Prostate gland (tissue), 2 donors: ENCODE results near the gene CRKL. TPM values are rescaled to one million over a fixed set of nuclear protein-coding genes. Genes with fewer than 3 reads are reported as not detected.

Experiments used
- DNase-seq: peaks from one replicate; pipeline ENCODE4 v3.0.0-alpha.2; 2019; ENCODE audit warnings: low spot score
- H3K27ac ChIP-seq, 2 donors: fragments of 200-600 bp; sonication (generic); 2 replicates each; pipeline ENCODE4 v1.5.1; 2017 to 2019
- H3K27me3 ChIP-seq: fragments of 200-600 bp; sonication (generic); replicated peaks from 2 replicates; pipeline ENCODE4 v1.5.1; 2019; ENCODE audit not compliant: insufficient read depth
- H3K36me3 ChIP-seq, 2 donors: fragments of 200-600 bp; sonication (generic); 1 replicate in 1 of 2; 2 replicates in 1 of 2; pipeline versions ENCODE4 v1.5.1 to v1.8.1; 2017 to 2019
- H3K4me1 ChIP-seq: fragments of 200-600 bp; sonication (generic); replicated peaks from 2 replicates; pipeline ENCODE4 v1.5.1; 2019
- H3K4me3 ChIP-seq, 2 donors: fragments of 200-600 bp; sonication (generic); 2 replicates each; pipeline ENCODE4 v1.5.1; 2017 to 2019
- H3K9me3 ChIP-seq: fragments of 200-600 bp; sonication (generic); 2 replicates; pipeline ENCODE4 v1.5.1; 2017
- CTCF ChIP-seq, 4 experiments: fragments of 200-600 bp in 2 of 4; fragments of 450-650 bp in 2 of 4; sonication (generic) in 2 of 4; IDR thresholded peaks; 1 replicate in 3 of 4; 2 replicates in 1 of 4; pipeline ENCODE4 v1.5.1; 2016 to 2019; ENCODE audit warnings: antibody characterized with exemption in 4 of 4, mild to moderate bottlenecking in 2 of 4, moderate library complexity in 2 of 4
- POLR2A ChIP-seq: fragments of 450-650 bp; IDR thresholded peaks from one replicate; pipeline ENCODE4 v1.6.1; 2016; ENCODE audit warnings: antibody characterized with exemption, mild to moderate bottlenecking
- POLR2AphosphoS5 ChIP-seq: sonication (generic); formaldehyde crosslinking; IDR thresholded peaks from one replicate; pipeline ENCODE4 v1.6.1; 2017; ENCODE audit warnings: antibody characterized with exemption
- WGBS: methylation state at CpG from one replicate; pipeline ENCODE4 v1.1.5; 2018; 5-methylcytosine and 5-hydroxymethylcytosine counted together
- intact Hi-C: fragments of 100-400 bp; cut with DNase I; formaldehyde crosslinking; loops from one replicate; pipeline ENCODE4 v1.14.2; 2022
- total RNA-seq, 2 donors: library from RNA; depleted of rRNA; stranded (reverse); fragments of >200 nt; gene quantifications; one replicate each; pipeline ENCODE4 v1.1.0, GENCODE V29; 2016

The CRKL gene
- total RNA-seq, 2 donors from 2014 or later, result 41.6 to 72.0 TPM

- Histone ChIP-seq H3K9me3 (no peaks in the 10 kb centered on the region), H3K27me3 (no peaks in the 10 kb centered on the region), H3K4me1 (peaks cover 8% of the 10 kb centered on the region), H3K36me3 (no peaks in the 10 kb centered on the region), H3K27ac (peak overlapping the region; percentile 16 to 32), H3K4me3 (peak overlapping the region; percentile 90 to 93)
- TF ChIP-seq POLR2AphosphoS5 (no peak), CTCF (IDR thresholded peaks at IDR 0.05) (no peak), POLR2A (no peak)
- WGBS, result 37% methylated on average over 3 of the region's 3 CpGs
- intact Hi-C loops, result no loop called here
- DNase-seq, result no peak
Observed at GRCh38 chr22:20920881-20921203, 3.6 kb downstream of the CRKL start.

- no peaks in the 10 kb centered on the region for H3K27me3 ChIP-seq
- H3K4me1 ChIP-seq, result peaks cover 8% of the 10 kb centered on the region
- H3K4me3 ChIP-seq, result no peak overlapping the region
- no peaks in the 10 kb centered on the region for H3K9me3 ChIP-seq
- no peaks in the 10 kb centered on the region for H3K36me3 ChIP-seq
- TF ChIP-seq POLR2AphosphoS5, result no peak
- no peak for TF ChIP-seq CTCF (IDR thresholded peaks at IDR 0.05)
- no peak for TF ChIP-seq POLR2A
- DNase-seq, result no peak
- WGBS, result 87% methylated on average over 3 of the region's 3 CpGs
- intact Hi-C loops, result no loop called here
- no peak overlapping the region for H3K27ac ChIP-seq
Observed at GRCh38 chr22:20922141-20922751, 5.0 kb downstream of the CRKL start.

GRCh38 chr22:20926243-20926642 is 9.0 kb downstream of the CRKL start:
- intact Hi-C loops, result no loop called here

GRCh38 chr22:20927940-20928572 is 10.8 kb downstream of the CRKL start:
- H3K36me3 ChIP-seq, result no peaks in the 10 kb centered on the region
- no peaks in the 10 kb centered on the region for H3K9me3 ChIP-seq
- no peak overlapping the region for H3K4me3 ChIP-seq
- intact Hi-C loops, result no loop called here
- 78% methylated on average over 4 of the region's 4 CpGs for WGBS
- H3K27ac ChIP-seq, result no peak overlapping the region
- no peaks in the 10 kb centered on the region for H3K4me1 ChIP-seq
- TF ChIP-seq POLR2A, result no peak
- TF ChIP-seq CTCF (IDR thresholded peaks at IDR 0.05), result no peak
- no peak for TF ChIP-seq POLR2AphosphoS5
- H3K27me3 ChIP-seq, result no peaks in the 10 kb centered on the region
- no peak for DNase-seq

More at GRCh38 chr22:20926243-20926642, 9.0 kb downstream of the CRKL start:
- H3K27ac ChIP-seq, result no peak overlapping the region
- TF ChIP-seq POLR2AphosphoS5 (no peak), CTCF (IDR thresholded peaks at IDR 0.05) (no peak), POLR2A (no peak)
- H3K4me1 ChIP-seq, result no peaks in the 10 kb centered on the region
- H3K4me3 ChIP-seq, result no peak overlapping the region
- no peaks in the 10 kb centered on the region for H3K36me3 ChIP-seq
- no peaks in the 10 kb centered on the region for H3K27me3 ChIP-seq
- DNase-seq, result no peak
- WGBS, result 72% methylated on average over 2 of the region's 2 CpGs
- H3K9me3 ChIP-seq, result no peaks in the 10 kb centered on the region

GRCh38 chr22:20928573-20928967 is 11.4 kb downstream of the CRKL start:
- Histone ChIP-seq H3K4me1 (no peaks in the 10 kb centered on the region), H3K36me3 (no peaks in the 10 kb centered on the region), H3K27me3 (no peaks in the 10 kb centered on the region), H3K27ac (no peak overlapping the region), H3K4me3 (no peak overlapping the region), H3K9me3 (no peaks in the 10 kb centered on the region)
- TF ChIP-seq CTCF (IDR thresholded peaks at IDR 0.05), result no peak
- TF ChIP-seq POLR2AphosphoS5, result no peak
- TF ChIP-seq POLR2A, result no peak
- intact Hi-C loops, result no loop called here
- no peak for DNase-seq
- WGBS, result 90% methylated on average over 4 of the region's 4 CpGs
